Cardiac septum (tissue), 1 donor: ENCODE results near the gene THRSP. TPM values are rescaled to one million over a fixed set of nuclear protein-coding genes. Genes with fewer than 3 reads are reported as not detected.
"Not testable (repeated sequence)": the region's sequence is repeated elsewhere in the genome, so short reads cannot be mapped to it uniquely, and the experiment has no call there.

Source experiments
- DNase-seq: peaks from one replicate; pipeline ENCODE4 v3.0.0-alpha.2; 2020; ENCODE audit warnings: low spot score
- intact Hi-C: fragments of 100-400 bp; cut with DNase I; formaldehyde crosslinking; loops from one replicate; pipeline ENCODE4 v1.14.0; 2022
- total RNA-seq: library from RNA; stranded (reverse); fragmentation: NEBNext Ultra II Directional; extraction: Animal tissue kit (Norgen Biotek cat#: 25700); gene quantifications from one replicate; pipeline ENCODE4 v1.2.1, GENCODE V29; 2021
- donor health status: DM: no; HTN: no; CAD: no.

Gene THRSP
- total RNA-seq, 1 donor from 2014 or later: 2.0 TPM

DNA sequence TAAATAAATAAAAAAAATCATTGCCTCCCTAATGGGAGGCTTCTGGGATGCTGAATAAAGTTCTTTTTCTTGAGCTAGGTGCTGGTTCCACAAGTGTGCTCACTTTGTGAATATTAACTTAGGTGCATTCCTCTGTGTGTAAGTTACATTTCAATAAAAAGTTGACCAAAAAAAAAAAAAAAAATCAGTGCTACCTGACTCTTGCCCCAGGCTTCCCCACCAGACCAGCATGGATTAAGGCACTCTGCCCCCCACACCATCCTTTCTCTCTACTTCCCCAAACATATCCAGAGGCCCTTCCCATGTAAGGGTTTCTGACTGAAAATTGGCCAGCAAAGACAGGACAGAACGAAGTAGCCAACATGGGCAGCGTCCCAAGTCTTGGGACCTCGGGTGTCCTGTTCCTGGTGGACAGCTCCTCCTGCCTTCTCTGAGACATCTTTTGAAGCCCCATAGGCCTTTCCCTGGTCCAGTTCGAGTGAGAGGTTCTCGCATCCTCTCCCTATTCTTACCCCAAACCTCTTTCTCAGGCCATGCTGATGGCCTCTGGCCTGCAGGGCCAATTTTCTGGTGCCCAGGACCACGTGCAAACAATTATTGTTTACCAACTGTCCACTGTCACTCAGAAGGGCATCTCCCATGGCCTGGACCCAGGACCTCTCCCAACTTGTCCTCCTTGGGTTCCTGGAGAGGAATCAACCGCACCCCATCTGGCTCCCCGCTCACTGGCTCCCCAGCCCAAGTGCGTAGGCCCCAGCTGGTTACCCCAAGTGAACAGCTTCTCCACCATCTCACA is 25.6 kb upstream of the THRSP start:
- intact Hi-C loops: no loop called here
- DNase-seq: no peak

DNA sequence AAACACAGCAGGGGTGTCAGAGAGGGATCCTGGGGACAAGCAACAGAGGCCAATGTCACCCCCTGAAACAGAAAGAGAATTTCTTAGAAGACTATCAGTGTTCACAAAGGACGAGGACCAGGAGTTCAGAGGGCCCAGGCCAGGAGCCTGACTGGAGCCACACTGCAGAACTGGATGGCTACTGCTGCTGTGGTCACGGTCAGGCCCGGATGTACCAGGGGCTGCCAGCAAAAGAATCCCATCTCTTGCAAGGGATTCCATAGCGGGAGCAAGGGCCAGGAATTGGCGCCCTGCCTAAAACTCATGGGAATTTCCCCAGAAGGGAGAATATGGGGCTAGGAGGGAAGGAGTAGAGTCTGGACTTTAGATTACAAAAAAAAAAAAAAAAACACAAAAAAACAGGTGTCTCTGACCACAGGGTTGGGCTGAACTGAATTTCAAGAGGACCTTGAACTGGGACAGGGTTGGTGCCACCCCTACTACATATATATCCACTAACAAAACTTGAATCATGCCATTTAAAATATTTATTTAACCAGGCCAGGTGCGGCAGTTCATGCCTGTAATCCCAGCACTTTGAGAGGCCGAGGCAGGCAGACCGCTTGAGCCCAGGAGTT is 24.9 kb upstream of the THRSP start:
- intact Hi-C loops: no loop called here

DNA sequence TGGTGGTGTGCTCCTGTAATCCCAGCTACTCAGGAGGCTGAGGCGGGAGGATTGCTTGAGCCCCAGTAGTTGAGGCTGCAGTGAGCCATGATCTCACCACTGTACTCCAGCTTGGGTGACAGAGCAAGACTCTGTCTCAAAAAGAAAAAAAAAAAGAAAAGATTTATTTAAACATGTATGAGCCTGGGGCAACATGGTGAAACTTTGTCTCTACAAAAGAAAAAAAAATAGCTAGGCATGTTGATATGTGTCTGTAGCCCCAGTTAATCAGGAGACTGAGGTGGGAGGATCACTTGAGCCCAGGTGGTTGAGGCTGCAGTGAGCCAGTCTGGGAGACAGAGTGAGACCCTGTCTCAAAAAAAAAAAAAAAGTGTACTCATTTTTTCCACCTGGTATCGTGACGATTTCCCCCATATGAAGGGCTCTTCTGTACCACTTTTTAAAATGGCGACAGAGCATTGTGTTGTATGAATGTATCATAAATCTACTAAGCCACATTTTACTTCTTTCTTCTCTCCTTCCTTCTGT is 24.2 kb upstream of the THRSP start:
- no peak for DNase-seq
- intact Hi-C loops: no loop called here

More for the DNA sequence above, 24.9 kb upstream of the THRSP start:
- DNase-seq: no peak

DNA sequence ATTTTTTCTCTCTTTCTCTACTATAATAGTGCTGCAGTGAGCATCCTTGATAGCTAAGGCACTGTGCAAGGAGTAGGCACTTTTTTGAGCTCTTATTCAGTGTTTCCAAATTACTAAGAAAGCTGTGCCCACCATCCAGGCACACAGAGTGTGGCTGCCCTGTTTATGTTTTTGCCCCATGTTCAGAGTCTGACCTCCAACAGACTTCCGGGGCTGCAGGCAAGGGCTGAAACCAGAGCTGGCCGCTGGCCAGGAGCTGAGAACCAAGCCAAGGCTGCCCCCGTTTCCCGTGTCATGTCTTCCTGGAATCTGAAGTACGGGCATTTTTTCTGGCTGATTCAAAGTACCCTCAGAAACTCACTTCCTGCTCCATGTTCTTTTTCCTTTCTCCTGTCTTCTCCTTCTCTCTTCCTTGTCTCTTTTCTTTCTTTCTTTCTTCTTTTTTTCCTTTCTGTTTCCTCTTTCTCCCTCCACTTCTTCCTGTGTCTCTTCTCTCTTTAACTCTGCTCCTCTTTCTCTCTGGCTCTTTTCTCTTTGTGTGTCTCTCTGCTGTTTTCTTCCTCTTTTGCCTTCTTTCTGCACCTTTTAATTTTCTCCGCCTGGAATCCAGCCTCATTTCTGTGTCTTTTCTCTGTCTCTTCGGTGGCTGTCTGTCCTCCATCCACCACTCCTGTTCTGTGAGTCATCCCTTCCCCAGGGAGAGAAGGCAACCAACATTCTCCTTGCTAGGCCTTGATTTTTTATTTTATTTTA is 23.6 kb upstream of the THRSP start:
- intact Hi-C loops: no loop called here
- peak; percentile 79 for DNase-seq

DNA sequence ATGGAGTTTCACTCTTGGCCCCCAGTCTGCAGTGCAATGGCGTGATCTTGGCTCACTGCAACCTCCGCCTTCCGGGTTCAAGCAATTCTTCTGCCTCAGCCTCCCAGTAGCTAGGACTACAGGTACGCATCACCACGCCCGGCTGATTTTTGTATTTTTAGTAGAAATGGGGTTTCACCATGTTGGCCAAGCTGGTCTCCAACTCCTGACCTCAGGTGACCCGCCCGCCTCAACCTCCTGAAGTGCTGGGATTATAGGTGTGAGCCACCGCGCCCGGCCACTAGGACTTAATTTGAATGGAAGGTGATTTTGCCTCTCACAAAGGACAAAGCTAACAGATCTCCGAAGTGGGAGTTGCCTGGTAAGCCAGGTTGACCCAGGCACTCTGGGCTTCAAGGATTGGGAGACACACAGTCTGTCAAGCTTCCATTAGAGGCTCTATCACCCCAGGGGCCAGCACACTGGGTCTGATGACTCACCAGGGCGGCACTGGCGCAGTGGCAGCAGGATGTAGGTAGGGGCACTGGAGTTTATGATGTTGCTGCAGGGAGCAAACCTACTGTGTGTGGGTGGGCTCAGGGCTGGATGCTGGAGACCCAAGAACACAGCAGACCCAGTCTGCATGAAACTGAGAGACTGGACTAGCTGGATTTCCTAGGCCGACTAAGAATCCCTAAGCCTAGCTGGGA is 22.8 kb upstream of the THRSP start:
- no peak for DNase-seq
- intact Hi-C loops: no loop called here

DNA sequence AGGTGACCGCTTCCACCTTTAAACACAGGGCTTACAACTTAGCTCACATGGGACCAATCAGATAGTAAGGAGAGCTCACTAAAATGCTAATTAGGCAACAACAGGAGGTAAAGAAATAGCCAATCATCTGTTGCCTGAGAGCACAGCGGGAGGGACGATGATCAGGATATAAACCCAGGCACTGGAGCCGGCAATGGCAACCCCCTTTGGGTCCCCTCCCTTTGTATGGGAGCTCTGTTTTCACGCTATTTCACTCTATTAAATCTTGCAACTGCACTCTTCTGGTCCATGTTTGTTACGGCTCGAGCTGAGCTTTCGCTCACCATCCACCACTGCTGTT is 22.3 kb upstream of the THRSP start:
- DNase-seq, intact Hi-C loops: not testable (repeated sequence)

DNA sequence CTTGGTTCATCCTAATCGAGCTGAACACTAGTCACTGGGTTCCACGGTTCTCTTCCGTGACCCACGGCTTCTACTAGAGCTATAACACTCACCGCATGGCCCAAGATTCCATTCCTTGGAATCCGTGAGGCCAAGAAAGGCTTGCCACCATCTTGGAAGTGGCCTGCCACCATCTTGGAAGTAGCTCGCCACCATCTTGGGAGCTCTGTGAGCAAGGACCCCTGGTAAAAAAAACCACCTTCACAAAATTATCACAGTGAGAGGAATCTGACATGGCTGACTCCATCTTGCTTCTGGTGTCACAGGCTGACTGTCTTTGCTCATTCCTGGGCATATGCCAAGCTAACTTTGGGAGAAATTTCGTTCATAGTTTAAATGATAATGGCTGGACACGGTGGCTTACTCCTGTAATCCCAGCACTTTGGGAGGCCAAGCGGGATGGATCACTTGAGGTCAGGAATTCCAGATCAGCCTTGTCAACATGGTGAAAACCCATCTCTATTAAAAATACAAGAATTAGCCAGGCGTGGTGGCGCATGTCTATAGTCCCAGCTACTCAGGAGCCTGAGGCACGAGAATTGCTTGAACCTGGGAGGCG is 21.7 kb upstream of the THRSP start:
- intact Hi-C loops: no loop called here
- no peak for DNase-seq

DNA sequence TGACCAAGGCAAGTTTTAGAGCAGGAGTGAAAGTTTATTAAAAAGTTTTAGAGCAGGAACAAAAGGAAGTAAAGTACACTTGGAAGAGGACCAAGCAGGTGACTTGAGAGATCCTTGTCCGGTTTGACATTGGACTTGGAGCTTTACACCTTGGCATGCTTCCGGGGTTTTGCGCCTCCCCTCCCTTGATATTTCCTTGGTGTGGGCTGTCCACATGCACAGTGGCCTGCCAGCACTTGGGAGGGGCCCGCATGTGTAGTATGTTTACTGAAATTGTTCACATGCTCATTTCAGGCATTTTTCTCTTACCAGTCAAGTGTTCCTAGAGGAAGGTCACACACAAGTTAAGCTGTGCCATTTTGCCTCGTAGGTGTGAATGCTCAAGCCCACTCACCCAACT is 19.0 kb upstream of the THRSP start:
- intact Hi-C loops: loop anchor here (5.0 kb wide), 1 partner anchor 222 kb away; the partner anchor contains the start of genes AAMDC and RSF1
- no peak for DNase-seq

DNA sequence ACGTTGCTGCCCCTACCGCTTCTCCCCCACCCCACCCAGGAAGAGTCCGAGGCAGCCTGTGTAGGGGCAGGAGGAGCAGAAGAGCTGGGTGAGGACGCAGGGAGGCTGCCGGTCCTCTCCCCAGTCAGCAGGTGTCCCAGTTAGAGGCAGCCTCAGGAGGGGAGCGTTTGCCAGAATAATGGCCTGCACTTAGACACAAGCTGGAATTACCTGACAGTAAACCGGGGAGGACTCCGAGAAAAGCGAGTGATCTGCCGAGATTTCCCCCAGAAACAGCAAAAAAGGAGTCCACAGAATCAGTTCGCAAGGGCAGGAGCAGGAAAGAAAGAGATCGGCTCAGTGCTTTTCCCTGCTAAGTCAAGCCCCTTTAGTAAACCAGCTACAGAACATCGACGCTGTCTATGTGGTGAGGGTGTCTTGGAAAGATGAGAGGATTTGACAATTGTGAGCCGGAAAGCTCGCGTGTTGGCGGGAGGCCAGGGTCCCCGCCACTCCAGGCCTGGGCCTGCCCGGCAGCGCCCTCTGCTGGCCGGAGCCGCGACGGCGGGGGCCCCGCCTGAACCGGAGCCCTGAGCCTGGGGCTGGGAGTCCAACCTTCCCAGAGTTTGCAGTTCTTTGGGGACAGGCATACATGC is 17.7 kb upstream of the THRSP start:
- intact Hi-C loops: loop anchor here (5.0 kb wide), 1 partner anchor 224 kb away; the partner anchor contains the start of genes AAMDC and RSF1
- DNase-seq: peak; percentile 89

DNA sequence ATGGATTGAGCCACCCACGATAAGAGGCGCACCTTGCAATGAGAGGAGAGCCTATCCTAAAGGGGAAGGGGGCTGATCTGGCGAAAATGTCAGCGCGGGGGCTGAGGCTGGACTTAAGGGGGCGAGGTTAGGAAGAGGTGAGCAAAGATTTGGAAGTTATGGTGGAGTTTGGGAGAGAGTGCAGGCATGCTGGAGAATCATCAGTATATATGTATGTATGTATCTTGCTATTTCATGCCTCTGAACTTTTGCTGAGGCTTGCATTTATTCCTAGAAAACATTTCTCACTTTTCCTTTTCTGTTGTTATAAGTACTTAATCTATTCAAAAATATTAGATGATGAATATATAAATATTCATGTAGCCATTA is 17.2 kb upstream of the THRSP start:
- intact Hi-C loops: loop anchor here (5.0 kb wide), 1 partner anchor 224 kb away; the partner anchor contains the start of genes AAMDC and RSF1
- DNase-seq: no peak

DNA sequence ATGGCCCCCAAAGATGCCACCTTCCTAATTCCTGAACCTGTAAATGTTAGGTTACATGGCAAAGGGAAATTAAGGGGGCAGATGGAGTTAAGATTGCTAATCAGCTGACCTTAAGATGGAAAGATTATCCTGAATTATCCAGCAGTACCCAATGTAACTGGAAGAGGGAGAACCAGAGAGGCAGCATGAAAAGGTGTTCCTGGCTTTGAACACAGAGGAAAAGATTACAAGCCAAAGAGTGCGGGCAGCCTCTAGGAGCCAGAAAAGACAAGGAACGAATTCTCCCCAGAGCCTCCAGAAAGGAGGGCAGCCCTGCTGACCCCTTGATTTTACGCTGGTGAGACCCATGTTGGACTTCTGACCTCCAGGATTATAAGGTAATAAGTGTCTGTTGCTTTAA is 15.1 kb upstream of the THRSP start:
- DNase-seq: no peak
- intact Hi-C loops: loop anchor here (5.0 kb wide), 1 partner anchor 226 kb away; the partner anchor contains the start of genes AAMDC and RSF1

DNA sequence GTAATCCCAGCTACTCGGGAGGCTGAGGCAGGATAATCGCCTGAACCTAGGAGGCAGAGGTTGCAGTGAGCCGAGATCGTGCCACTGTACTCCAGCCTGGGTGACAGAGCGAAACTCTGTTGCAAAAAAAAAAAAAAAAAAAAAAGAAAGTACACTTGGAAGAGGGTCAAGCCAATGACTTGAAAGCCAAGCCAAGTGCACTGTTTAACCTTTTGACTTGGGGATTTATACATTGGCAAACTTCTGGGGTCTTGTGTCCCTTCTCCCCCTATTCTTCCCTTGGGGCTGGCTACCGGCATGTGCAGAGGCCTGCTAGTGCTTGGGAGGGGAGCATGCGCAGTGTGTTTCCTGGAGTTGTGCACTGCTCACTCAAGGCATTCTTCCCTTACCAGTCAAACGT is 14.3 kb upstream of the THRSP start:
- intact Hi-C loops: loop anchor here (5.0 kb wide), 1 partner anchor 227 kb away; the partner anchor contains the start of genes AAMDC and RSF1

DNA sequence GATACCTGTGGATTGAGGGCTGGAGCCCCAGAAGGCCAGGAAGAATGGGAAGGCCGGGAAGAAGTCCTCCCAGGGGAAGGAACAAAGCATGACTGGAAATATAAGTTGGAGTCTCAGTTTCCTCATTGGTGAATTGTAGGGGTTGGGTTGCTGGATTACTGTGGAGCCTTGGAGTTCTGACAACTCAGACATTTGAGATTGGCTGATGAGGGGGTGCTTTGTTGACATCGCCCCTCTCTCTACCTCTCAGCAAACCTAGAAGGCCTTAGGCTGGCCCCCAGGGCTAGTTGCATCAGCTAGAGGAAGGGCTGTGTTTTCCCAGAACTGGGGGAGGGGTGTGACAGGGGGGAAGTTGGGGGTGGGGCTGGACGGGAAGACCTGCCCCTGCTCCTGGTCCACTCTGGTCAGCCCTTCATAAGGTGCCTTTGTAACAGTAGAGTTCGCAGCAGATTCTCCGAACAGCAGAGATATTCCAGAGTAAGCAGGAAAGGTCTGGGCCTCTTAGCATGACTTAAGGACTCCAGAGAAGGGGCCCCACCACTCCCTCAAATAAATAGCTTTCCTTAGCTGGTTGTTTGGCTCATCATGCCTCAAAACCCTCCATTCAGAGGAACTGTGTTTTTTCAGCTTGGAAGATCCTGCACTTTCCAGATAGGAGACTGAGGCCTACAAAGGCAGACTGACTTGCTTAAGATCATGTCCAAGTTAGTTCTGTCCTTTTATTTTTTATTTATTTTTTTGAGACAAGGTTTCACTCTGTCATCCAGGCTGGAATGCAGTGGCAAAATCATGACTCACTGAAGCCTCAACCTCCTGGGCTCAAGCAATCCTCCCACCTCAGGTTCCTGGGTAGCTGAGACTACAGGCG is 12.5 kb upstream of the THRSP start:
- no peak for DNase-seq
- intact Hi-C loops: no loop called here

More for the DNA sequence above, 14.3 kb upstream of the THRSP start:
- DNase-seq: no peak

DNA sequence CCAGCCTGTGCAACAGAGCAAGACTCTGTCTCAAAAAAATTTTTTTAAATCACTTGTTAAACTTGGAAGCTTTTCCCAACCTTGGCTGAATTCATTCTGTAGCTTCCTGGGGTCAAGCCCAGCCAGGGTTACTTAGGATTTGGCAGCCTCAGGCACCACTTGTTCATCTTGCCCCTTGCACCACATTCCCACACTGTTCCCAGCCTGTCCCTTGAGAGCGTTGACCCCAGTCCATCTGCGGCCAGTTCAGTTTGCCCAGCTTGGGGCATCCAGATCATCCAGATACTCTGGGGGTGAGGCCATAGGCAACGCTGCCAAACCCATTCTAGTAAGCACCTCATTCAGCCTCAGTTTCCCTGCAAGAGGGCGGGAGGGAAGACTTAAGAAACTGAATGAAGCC is 8.7 kb upstream of the THRSP start:
- no peak for DNase-seq
- intact Hi-C loops: no loop called here

DNA sequence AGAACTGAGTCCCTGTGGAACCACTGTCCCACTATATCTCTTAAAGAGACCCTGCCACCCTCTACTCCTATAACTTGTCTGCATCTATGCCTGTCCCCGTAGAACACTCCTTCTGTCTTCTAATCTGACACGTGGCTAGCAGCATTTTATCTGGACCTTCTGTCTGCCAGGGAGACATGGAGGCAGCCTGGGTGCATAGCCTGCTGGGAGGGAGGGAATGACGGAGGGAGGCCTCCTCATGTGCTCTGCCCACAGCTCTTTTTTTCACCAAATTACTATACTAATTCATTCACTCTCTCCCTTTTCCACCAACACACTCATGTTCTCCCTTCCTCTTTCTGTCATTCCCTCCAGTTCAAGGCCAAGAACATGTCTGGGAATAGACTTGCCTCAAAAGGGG is 7.6 kb upstream of the THRSP start:
- intact Hi-C loops: no loop called here
- DNase-seq: no peak

DNA sequence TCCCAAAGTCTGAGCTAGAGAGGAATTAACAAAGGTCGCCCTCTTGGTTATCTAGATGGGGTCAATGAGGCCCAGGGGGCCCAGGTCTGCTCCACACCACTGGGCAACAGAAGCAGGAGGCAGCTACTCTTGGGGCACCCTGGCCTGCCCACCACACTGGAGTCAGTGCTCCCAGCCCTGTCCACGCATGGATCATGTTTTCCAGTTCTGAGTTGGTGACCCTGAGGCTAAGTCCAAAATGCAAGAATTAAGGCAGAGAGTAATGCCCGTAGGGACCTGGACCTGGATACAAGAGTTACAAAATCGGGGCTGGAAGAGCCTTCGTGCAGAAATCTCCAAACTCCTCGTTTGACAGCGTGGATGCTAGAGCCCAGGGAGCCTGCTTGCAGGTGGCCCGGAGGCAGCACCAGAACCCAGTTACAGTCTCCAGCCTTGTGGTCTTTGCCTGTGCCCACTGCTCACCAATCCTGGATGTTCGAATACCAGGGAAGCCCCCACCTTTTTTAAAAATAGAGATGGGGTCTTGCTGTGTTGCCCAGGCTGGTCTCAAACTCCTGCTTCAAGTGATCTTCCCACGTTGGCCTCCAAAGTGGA is 6.1 kb upstream of the THRSP start:
- DNase-seq: no peak
- intact Hi-C loops: no loop called here

DNA sequence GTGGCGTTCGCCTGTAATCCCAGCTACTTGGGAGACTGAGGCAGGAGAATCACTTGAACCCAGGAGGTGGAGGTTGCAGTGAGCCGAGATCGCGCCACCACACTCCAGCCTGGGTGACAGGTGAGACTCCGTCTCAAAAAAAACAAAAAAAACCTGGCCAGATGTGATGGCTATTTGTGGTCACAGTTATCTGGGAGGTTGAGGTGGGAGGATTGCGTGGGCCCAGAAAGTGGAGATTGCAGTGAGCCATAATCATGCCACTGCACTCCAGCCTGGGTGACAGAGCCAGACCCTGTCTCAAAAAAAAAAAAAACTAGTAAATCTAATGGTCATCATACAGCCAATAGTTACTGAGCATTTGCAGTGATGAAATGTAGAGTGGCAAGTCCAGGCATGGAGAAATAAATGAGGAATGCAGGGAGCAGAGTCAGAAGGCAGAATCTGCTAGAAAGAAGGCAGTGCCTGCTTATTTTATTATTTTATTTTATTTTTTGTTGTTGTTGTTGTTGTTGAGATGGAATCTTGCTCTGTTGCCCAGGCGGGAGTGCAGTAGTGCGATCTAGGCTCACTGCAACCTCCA is 3.8 kb upstream of the THRSP start:
- DNase-seq, intact Hi-C loops: not testable (repeated sequence)
